ENCODE data around the gene STIP1. TPM values are rescaled to one million over a fixed set of nuclear protein-coding genes. Genes with fewer than 3 reads are reported as not detected.
A peak's percentile ranks its signal among the peaks of the same experiment; 100 is the strongest.

The STIP1 gene
- total RNA-seq, 1 donor from 2014 or later: 97.4 TPM

DNA sequence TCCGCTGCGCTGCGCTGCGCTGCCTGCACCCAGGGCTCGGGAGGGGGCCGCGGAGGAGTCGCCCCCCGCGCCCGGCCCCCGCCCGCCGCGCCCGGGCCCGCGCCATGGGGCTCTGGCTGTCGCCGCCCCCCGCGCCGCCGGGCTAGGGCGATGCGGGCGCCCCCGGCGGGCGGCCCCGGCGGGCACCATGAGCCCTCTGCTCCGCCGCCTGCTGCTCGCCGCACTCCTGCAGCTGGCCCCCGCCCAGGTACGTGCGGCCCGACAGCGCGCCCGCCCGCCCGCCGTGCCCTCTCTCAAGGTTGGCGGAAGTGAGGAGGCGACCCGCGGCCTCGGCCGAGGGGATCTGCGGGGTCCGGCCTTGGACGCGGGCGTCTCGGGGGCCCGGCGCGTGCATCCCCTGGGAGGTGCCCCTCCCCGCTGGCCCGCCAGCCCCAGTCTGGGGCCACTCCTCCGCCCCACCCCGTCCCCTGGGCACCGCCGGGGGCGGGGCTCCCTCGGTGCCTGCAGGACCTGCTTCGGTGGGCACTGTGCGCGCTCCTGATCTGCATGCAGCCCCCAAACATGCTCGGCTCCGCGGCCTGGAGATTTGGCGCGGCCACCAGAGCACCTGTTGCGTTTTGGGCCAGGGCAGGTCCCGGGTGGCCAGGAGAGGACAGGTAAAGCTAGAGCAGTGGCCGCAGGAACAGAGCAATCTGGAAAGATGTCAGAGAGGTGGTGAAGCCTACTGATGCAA, 48.8 kb downstream of the STIP1 start:
- no peaks in the 10 kb centered on the region for H3K9me3 ChIP-seq (replicated peaks)
- TF ChIP-seq, protein P1, sequence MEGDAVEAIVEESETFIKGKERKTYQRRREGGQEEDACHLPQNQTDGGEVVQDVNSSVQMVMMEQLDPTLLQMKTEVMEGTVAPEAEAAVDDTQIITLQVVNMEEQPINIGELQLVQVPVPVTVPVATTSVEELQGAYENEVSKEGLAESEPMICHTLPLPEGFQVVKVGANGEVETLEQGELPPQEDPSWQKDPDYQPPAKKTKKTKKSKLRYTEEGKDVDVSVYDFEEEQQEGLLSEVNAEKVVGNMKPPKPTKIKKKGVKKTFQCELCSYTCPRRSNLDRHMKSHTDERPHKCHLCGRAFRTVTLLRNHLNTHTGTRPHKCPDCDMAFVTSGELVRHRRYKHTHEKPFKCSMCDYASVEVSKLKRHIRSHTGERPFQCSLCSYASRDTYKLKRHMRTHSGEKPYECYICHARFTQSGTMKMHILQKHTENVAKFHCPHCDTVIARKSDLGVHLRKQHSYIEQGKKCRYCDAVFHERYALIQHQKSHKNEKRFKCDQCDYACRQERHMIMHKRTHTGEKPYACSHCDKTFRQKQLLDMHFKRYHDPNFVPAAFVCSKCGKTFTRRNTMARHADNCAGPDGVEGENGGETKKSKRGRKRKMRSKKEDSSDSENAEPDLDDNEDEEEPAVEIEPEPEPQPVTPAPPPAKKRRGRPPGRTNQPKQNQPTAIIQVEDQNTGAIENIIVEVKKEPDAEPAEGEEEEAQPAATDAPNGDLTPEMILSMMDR (IDR thresholded peaks at IDR 0.05; ENCODE audit: borderline replicate concordance): peak; percentile 25
- peaks cover 67% of the 10 kb centered on the region for H3K4me1 ChIP-seq
- peak overlapping the region; percentile 85 for H3K4me3 ChIP-seq
- no peaks in the 10 kb centered on the region for H3K27me3 ChIP-seq (ENCODE audit: low read depth)
- intact Hi-C loops (cut with micrococcal nuclease): no loop called here
- DNase-seq: peak; percentile 57
- peak overlapping the region; percentile 95 for H3K27ac ChIP-seq (replicated peaks)
- peaks cover 20% of the 10 kb centered on the region for H3K36me3 ChIP-seq

DNA sequence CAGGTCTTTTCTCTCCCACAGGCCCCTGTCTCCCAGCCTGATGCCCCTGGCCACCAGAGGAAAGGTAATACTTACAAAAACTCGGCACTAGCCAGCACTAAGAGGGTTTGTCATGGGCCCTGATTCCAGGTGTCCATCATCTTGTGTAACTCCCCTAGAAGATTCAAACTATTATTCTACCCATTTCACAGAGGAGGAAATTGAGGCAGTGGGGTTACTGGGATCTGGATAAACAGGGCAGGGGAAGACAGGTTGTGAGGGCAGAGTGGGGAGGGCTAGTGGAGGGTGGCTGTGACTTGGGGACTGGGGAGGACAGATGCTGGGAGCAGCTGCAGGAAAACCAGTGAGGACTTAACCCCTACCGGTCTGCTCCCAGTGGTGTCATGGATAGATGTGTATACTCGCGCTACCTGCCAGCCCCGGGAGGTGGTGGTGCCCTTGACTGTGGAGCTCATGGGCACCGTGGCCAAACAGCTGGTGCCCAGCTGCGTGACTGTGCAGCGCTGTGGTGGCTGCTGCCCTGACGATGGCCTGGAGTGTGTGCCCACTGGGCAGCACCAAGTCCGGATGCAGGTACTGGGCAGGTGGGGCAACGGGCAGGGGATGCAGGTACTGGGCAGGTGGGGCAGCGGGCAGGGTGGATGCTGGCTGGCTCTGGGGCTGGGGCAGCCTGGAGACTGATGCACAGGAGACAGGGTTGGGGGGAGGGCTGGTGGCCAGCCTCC, 49.6 kb downstream of the STIP1 start:
- peak overlapping the region; percentile 85 for H3K4me3 ChIP-seq
- H3K27me3 ChIP-seq (ENCODE audit: low read depth): no peaks in the 10 kb centered on the region
- no peak for DNase-seq
- H3K9me3 ChIP-seq (replicated peaks): no peaks in the 10 kb centered on the region
- peaks cover 67% of the 10 kb centered on the region for H3K4me1 ChIP-seq
- TF ChIP-seq, protein P1 (IDR thresholded peaks at IDR 0.05; ENCODE audit: borderline replicate concordance): no peak
- peaks cover 20% of the 10 kb centered on the region for H3K36me3 ChIP-seq
- peak overlapping the region; percentile 95 for H3K27ac ChIP-seq (replicated peaks)
- intact Hi-C loops (cut with micrococcal nuclease): no loop called here

DNA sequence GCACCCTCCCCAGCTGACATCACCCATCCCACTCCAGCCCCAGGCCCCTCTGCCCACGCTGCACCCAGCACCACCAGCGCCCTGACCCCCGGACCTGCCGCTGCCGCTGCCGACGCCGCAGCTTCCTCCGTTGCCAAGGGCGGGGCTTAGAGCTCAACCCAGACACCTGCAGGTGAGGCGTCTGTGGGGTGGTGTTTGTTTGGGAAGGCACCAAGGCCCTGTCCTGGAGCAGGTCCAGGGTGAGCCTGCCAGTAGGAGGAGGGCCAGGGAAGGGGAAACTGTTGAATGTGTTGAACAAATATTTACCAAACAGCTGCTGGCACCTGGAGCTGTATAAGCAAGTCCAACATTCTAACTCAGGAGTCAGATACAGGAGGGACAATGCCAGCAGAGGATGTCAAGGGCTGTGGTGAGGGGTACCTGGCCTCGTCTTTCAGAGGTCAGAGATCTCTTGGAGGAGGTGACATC, 51.5 kb downstream of the STIP1 start:
- peaks cover 20% of the 10 kb centered on the region for H3K36me3 ChIP-seq
- H3K27ac ChIP-seq (replicated peaks): peak overlapping the region; percentile 100
- TF ChIP-seq, protein P1 (IDR thresholded peaks at IDR 0.05; ENCODE audit: borderline replicate concordance): no peak
- DNase-seq: no peak
- H3K4me3 ChIP-seq: no peak overlapping the region
- H3K27me3 ChIP-seq (ENCODE audit: low read depth): no peaks in the 10 kb centered on the region
- intact Hi-C loops (cut with micrococcal nuclease): no loop called here
- H3K4me1 ChIP-seq: peaks cover 62% of the 10 kb centered on the region
- no peaks in the 10 kb centered on the region for H3K9me3 ChIP-seq (replicated peaks)

DNA sequence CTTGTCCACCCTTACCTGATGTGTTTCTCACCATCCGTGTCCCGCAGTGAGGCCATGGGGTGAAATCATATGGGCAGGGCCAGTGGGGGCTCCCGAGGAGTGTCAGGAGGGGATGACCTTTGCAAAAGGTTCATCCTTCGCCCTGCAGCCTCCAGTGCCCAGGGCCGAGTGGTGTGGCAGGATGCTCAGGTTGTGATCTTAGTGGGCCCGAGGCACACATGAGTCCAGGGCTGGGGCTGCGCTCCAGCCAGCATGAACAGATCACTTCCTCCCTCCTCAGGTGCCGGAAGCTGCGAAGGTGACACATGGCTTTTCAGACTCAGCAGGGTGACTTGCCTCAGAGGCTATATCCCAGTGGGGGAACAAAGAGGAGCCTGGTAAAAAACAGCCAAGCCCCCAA, 52.1 kb downstream of the STIP1 start:
- intact Hi-C loops (cut with micrococcal nuclease): no loop called here
- Histone ChIP-seq H3K27ac (replicated peaks) (peak overlapping the region; percentile 100), H3K4me1 (peaks cover 65% of the 10 kb centered on the region), H3K27me3 (ENCODE audit: low read depth) (no peaks in the 10 kb centered on the region), H3K36me3 (peaks cover 20% of the 10 kb centered on the region), H3K9me3 (replicated peaks) (no peaks in the 10 kb centered on the region), H3K4me3 (no peak overlapping the region)
- TF ChIP-seq, protein P1 (IDR thresholded peaks at IDR 0.05; ENCODE audit: borderline replicate concordance): no peak
- no peak for DNase-seq

DNA sequence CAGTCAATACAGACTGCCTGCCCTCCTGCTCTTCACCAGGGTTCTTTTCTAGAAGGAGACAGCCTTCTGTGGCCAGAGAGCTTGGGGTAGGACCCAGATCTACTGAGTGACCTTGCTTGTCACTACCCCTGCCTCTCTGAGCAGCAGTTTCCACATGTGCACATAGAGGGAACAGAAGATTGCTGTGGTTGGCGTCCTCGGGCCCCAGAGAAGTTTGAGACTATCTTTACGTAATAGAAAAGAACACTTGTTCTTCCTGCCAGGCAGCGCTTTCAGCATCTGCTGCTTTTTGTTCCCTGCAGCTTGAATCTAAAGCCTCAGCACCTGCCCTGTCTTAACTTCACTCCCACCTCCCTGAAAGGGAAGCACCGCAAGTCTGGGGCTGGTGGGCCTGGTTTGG, 53.0 kb downstream of the STIP1 start:
- TF ChIP-seq, protein P1 (IDR thresholded peaks at IDR 0.05; ENCODE audit: borderline replicate concordance): no peak
- no peak overlapping the region for H3K4me3 ChIP-seq
- H3K27ac ChIP-seq (replicated peaks): peak overlapping the region; percentile 100
- no peaks in the 10 kb centered on the region for H3K9me3 ChIP-seq (replicated peaks)
- H3K27me3 ChIP-seq (ENCODE audit: low read depth): no peaks in the 10 kb centered on the region
- peaks cover 29% of the 10 kb centered on the region for H3K36me3 ChIP-seq
- intact Hi-C loops (cut with micrococcal nuclease): no loop called here
- peaks cover 65% of the 10 kb centered on the region for H3K4me1 ChIP-seq
- DNase-seq: no peak
